CD4-positive, alpha-beta T cell treated with Interleukin-17A for 1 hour (primary cell): Measurements from ENCODE around the gene NID2.

ENCODE experiments used
- DNase-seq: peaks from one replicate; pipeline ENCODE4 v3.0.0-alpha.2; 2020

The NID2 gene

GRCh38 chr14:52052288-52052943 lies 16.4 kb downstream of the NID2 start:
- no peak for DNase-seq

- no peak for DNase-seq
Measured at GRCh38 chr14:52051871-52052270, 17.0 kb downstream of the NID2 start.

GRCh38 chr14:52051251-52051650 lies 17.6 kb downstream of the NID2 start:
- DNase-seq, result no peak

- no peak for DNase-seq
Measured at GRCh38 chr14:52049721-52050588, 18.9 kb downstream of the NID2 start.

- DNase-seq, result no peak
Measured at GRCh38 chr14:52049271-52049670, 19.6 kb downstream of the NID2 start.

- DNase-seq, result no peak
Measured at GRCh38 chr14:52048641-52049204, 20.1 kb downstream of the NID2 start.

- no peak for DNase-seq
Measured at GRCh38 chr14:52048116-52048515, 20.7 kb downstream of the NID2 start.

GRCh38 chr14:52046376-52046917 lies 22.4 kb downstream of the NID2 start:
- DNase-seq, result no peak

GRCh38 chr14:52044791-52045522 lies 23.9 kb downstream of the NID2 start:
- DNase-seq, result no peak

- DNase-seq, result peak; percentile 50
Measured at GRCh38 chr14:52043690-52044089, 25.2 kb downstream of the NID2 start.

- no peak for DNase-seq
Measured at GRCh38 chr14:52042371-52043289, 26.2 kb downstream of the NID2 start.

- no peak for DNase-seq
Measured at GRCh38 chr14:52040598-52040997, 28.3 kb downstream of the NID2 start.

- no peak for DNase-seq
Measured at GRCh38 chr14:52039124-52039815, 29.6 kb downstream of the NID2 start.

- DNase-seq, result no peak
Measured at GRCh38 chr14:52033101-52033642, 35.7 kb downstream of the NID2 start.

- DNase-seq, result no peak
Measured at GRCh38 chr14:52032204-52032801, 36.6 kb downstream of the NID2 start.

GRCh38 chr14:52031781-52032180 lies 37.1 kb downstream of the NID2 start:
- no peak for DNase-seq

GRCh38 chr14:52029881-52030280 lies 39.0 kb downstream of the NID2 start:
- no peak for DNase-seq

GRCh38 chr14:52026901-52027300 lies 42.0 kb downstream of the NID2 start:
- no peak for DNase-seq

GRCh38 chr14:52026017-52026660 lies 42.7 kb downstream of the NID2 start:
- no peak for DNase-seq

- no peak for DNase-seq
Measured at GRCh38 chr14:52025310-52025709, 43.5 kb downstream of the NID2 start.
